Activated CD4-positive, CD25-positive, alpha-beta regulatory T cell treated with anti-CD3 and anti-CD28 coated beads, Interleukin-2, amount 50 U/mL, for 16 hours (primary cell): ENCODE measurements around the gene COG7.
"Not testable (repeated sequence)": the region's sequence is repeated elsewhere in the genome, so short reads cannot be mapped to it uniquely, and the experiment has no call there.

Experiments used
- DNase-seq: peaks from one replicate; pipeline ENCODE4 v3.0.0-alpha.2; 2020; ENCODE audit warnings: low read depth, low spot score

Gene COG7

DNA sequence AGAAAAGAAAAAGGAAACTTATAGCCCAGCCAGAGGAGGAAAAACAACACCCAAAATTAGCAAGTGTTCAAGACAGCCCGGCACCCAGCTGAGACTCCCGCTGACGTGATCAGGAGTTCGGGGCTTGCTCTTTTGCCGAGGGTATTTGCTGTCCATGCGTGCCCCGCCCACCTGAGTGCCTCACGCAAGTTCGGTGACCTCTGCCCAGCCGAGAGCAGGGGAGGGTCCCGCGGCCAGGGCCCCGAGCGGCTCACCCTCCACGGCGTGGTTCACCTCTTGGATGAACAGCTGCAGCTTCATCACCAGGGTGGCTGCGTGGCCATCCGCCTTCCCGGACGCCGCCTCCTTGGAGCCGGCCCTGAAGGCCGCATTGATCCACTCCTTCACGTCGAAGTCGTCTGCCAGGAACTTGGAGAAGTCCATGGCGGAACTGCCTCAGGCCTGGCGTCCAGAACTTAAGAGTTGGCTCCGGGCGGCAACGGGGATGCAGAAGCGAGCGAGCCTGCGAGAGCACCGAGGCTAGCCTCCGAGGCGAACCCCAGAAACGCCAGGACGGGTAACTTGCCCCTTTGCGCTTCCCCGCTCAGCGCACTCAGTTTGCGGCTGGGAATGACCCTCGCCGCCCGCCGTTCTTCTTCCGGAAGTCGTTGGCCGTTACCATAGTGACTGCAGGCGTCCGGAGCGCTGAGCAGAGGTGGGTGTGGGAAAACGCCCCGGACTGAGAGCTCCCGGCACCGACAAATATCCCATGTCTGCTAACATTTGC is at the start of gene COG7:
COG7 (minus strand) TSS at position 618 of the 766 bp plus-strand sequence; CDS start at position 423, 195 bp downstream.
- DNase-seq = peak; percentile 69

DNA sequence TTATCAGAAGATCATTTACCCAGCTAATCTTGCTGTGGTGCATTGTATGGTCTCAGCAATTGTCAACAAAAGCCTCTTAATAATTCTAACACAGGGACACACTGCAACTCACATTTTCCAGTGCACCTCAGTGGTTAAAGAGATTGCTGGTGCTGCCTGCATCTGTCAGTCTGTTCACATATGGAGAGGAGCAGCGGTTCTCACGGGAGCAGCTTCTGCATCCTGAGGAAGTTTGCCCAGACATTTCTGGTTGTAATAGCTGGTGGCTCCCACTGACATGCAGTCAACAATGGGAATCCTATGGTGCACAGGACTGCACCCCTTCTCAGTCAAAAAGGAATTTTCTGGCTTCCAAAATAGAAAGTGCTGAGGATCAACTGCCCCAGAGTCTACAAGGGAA is 49.5 kb upstream of the COG7 start:
- DNase-seq = no peak

DNA sequence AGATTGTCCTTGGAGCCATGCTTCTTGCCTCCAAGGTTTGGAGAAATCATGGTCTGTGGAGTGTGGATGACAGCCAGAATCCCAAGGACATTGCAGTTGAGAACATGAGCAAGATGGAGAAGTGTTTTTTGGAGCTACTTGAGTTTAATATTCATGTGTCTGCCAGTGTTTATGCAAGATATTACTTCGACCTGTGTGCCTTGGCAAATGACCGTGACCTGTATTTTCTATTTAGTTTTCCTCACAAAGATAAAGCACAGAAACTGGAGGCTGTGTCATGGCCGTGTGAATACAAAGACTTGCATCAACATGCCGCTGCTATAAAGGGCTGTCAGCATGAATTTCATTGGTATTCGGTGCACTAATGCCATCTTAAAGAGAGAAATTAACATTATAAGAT is 48.3 kb upstream of the COG7 start:
- DNase-seq = no peak

DNA sequence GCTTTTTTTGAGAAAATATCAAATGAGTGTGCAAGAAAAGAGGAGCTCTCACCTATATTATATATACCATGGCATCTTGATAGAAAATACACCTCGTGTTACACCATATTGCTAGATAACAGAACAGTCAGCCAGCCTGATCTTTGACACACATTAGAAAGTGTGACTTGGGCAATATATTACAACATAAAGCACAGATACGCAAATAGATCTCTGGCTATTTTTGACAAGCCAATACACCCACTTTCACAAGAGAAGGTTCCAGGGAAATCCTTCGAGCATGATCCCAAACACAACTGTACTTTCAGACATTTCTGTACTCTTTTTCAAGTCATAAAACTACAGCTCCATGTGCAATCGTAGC is 47.9 kb upstream of the COG7 start:
- no peak for DNase-seq

DNA sequence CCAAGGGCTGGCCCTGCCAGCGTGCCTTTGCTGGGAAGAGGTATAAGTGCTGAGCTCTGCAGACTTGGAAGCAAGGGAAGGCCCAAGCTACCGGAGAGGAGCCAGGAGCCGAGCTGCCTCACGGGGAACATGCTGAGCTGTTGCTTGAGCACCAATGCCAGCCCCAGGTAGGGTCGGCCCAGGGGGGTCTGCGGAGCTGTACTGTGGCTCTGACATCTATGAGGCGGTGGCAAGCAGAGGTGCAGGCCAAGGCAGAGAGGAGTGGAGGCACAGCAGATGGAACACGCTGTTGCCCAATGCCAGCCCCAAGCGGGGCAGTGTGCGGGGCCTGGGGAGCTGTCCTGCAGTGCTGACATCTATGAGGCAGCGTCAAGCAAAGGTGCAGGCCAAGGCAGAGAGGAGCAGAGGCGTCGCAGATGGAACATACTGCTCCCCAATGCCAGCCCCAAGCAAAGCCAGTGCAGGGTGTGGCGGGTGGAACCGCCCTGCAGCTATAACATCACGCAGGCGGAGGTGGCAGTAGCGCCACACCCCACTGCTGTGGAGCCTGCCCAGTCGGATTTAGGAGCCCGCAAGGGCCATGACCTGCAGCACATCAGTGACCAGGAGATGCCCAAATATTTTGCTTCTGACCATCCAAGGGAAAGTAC is 47.3 kb upstream of the COG7 start:
- no peak for DNase-seq

DNA sequence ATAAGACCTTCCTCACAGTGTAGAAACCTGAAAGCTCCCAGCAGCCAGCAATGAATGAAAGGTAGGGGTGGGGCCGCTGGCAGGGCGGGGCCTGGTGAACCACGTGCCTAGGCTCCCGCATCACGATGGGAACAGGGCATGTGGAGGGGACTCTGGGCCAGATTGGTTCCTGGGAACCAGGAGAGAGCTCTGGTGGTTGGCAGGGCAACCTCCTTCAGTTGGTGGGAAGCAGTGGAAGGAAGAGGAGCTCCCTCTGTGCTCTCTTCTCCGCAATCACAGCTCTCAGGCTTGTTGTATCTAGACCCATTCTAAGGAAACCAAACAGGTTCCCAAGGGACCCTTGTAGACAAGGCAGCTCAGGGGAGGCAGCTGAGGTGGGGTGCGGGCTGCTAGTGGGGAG is 46.8 kb upstream of the COG7 start:
- DNase-seq = no peak

DNA sequence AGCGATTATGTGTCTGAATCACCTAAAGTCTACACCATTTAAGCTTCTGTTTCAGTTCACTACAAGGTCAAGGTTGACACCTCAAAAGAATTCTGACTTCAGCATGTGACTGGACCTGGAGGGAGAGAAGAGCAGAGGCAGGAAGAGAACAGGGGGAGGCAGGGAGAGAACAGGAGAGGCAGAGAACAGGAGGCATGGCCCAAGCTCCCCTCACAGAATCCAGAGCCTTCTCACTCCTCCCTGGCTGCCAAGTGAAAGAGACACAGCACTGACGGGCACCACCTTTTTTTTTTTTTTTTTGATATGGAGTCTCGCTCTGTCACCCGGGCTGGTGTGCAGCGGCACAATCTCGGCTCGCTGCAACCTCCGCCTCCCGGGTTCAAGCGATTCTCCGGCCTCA is 45.9 kb upstream of the COG7 start:
- DNase-seq = no peak

DNA sequence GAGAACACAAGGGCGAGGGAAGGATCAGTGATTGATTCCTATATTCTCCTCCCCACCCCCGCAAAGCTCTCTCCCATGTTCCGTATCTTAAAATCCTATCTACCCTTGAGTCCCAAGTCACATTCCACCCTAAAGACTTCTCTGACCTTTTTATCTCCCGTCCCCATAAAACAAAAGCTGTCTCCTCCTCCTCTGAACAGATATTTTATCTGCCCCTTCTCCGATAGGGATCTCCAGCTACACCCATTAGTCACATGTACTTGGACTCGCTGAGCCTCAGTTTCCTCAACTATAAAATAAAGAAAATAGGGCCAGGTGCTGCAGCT is 44.5 kb upstream of the COG7 start:
- no peak for DNase-seq

DNA sequence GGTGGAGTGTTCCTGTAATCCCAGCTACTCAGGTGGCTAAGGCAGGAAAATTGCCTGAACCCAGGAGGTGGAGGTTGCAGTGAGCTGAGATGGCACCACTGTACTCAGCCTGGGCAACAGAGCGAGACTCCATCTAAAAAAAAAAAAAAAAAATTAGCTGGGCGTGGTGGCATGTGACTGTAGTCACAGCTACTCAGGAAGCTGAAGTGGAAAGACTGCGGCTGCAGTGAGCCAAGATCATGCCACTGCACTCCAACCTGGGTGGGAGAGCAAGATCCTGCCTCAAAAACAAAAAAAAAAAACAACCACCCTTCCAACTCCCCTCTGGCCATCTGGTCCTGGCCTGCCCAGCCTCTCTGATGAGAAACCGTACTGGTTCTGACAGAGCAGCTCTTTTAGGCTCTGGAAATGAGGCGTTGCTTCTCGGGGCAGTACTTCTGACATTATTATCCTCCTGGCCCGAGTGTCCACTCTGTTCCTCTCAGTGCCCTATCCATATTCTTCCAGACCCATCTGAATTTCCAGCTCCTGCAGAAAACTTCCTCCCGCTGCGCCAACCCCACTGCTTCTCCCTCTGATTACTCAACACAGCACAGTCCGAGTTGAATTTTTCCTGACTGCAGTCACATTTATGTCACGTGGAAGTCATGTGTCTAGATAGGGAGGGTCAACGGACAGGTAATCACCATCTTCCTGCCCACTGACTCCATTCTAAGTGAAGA is 44.0 kb upstream of the COG7 start:
- no peak for DNase-seq

DNA sequence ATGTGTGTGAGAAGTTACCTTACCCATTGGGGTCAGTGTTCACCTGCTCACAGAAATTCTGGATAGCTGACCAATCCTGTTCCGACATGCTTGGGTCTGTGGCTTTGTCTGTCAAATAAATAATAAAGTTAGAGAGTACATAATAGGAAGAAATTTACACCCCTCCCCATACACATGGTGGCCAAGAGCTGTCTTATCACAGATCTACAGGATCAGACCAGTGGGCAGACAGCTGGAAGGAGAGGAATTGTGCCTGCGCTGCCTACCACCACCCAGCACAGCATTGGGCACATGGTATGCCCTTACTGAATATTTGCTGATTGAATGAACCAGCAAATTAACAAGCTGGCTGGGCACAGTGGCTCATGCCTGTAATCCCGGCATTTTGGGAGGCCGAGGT is 42.7 kb upstream of the COG7 start:
- DNase-seq = no peak

DNA sequence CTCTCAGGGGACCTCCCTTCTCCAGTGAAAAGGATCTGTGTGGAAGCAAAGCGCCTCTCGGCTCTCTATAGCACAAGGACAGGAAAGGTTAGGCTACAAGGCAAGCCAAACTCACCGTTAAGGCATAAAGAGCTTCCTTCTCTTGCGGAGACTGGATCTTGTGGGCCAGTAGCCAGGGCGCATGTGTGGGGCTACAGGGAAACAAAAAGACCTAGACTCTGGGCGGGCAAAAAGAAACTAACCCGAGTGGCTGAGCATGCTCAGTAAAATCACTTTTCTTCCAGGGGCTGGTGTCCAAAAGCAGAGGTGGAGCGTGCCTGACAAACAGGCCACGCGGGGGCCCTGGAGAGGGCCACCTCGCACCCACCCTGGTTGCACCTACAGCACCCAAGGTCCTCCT is 41.2 kb upstream of the COG7 start:
- no peak for DNase-seq

DNA sequence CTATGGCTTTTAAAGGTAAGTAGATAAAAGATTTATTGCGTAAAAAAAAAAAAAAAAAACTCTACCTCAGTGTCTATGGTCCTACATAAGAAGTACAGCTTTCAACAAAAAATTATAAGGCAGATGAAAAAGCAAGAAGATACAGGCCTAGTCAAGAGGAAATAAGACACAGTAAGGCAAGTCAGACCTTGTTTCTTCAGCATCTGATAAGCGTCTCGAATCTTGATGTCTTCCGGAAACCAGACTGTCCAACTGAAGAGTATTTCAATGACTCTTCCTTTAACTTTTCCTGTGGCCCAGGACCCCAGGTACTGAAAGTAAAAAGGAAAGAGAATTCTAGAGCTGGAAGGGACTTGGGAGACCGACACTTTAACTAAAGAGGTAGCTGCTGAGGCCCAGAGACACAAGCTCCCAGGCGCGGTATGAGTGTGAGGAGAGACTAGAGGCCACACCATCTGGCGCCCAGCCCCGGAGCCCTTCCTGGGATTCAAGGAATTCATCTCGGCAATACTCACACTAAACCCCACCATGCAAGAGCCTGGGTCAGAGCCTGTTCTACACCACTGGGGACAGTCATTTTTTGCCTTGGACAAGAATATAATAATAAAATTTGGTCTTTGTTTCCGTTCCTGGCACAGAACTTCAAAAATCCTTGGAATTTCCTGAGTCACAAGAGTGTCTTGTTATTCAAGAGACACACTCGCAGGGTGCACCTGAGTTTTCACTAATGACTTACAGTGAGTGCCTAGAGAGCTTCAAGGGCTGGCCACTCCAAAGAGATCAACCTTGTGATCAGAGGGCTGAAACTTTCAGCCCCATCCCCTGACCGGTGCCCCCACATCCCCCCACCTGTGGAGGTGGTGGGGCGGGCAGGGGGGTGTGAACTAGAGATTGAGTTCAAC is 38.8 kb upstream of the COG7 start:
- no peak for DNase-seq

DNA sequence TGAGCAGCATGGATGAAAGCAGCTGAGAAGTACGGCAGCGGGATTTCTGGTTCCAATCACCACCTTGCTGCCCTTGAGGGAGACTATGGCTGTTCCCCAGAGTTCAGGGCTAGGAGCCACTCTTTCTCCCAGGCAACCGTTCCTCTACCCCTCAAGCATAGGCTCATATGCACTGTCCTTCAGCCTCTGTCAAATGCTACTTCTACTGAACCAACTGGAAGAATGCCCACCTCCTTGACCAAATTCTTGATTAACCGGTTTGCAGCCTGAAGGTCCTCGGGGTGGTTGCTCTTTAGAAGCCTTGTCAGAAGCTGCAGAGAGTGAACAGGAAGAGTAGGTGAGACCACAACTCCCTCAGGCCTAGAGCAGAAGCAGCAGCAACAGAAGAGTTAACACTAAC is 33.5 kb upstream of the COG7 start:
- no peak for DNase-seq

DNA sequence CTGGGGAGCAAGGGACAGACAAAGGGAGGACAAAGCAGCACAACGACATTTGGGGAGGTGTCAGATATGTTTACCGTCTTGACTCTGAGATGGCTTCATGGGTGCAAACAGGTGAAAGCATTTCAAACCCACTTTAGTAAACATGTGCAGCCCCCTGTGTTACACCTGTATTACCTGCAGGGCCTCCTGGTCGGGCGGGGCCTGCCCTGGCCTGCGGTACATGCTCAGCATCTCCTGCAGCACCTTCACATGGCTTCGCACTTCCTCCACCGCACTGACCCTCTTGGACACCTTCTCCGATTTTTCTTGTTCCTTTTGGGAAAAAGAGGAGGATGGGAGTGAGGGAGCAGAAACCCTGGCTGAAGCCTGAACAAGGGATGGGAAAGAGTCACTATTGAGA is 32.9 kb upstream of the COG7 start:
- no peak for DNase-seq

DNA sequence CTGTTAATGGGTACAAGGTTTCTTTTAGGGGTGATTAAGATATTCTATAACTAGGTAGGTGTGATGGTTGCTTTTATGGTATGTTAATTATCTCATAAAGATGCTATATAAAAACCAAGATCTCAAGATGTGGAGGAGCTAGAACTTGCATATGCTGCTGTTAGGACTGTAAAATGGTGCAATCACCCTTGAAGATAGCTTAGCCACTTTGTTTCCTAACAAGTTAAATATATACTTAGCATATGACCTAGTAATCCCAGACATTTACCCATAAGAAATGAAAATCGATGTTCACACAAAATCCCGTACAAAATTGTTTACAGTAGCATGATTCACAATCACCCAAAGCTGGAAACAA is 32.2 kb upstream of the COG7 start:
- no peak for DNase-seq

DNA sequence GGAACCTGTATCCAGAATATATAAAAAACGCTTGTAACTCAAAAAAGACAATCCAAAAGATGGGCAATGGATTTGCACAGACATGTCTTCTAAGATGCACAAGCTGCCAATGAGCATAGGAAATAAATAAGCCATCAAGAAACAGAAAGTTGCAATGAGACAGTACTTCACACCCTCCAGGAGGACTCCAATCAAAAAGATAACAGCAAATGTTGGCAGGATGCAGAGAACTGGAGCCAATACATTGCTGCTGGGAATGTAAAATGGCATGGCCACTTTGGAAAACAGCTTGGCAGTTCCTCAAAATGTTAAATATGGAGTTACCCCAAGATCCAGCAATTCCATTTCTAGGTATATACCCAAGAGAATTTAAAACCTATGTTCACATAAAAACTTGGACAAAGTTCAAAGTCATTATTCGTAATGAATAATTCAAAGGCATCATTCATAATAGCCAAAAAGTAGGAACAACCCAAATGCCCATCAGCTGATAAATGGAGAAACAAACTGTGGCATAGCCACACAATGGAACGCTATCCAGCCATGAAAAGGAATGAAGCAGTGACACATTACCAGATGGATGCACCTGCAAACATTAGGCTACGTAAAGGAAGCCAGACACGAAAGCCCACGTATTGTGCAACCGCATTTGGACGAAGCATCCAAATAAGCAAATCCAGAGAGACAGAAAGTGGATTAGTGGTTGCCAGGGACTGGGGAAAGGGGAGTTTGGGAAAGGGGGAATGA is 31.7 kb upstream of the COG7 start:
- DNase-seq = no peak

DNA sequence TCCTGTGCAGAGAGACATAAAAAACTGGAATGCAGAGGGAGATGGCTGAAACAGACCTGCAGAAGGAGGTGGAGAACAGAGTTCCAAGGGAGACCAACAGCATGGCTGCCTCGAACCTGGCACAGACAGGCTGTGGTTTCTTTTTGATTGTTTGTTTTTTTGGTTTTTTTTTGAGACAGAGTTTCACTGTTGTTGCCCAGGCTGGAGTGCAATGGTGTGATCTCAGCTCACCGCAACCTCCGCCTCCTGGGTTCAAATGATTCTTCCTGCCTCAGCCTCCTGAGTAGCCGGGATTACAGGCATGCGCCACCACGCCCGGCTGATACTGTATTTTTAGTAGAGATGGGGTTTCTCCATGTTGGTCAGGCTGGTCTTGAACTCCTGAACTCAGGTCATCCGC is 30.5 kb upstream of the COG7 start:
- DNase-seq = not testable (repeated sequence)

DNA sequence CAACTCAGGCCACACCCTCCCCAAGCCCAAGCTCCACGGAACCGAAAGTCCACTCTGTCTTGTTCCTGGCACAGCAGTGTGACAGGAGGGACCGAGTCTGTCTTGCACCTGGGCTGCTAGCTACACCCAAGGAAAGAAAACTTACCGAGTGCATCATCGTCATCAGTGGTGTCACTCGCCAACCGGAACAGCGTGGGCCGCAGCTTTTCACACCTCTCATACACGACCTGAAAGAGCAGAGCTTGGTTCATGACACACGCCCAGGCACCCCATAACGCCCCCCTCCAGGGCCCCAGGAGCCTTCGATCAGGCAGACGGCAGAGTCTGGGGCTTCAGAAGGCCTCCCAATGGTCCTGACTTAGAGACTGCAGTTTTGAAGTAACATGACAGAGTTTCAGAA is 29.8 kb upstream of the COG7 start:
- DNase-seq = no peak

DNA sequence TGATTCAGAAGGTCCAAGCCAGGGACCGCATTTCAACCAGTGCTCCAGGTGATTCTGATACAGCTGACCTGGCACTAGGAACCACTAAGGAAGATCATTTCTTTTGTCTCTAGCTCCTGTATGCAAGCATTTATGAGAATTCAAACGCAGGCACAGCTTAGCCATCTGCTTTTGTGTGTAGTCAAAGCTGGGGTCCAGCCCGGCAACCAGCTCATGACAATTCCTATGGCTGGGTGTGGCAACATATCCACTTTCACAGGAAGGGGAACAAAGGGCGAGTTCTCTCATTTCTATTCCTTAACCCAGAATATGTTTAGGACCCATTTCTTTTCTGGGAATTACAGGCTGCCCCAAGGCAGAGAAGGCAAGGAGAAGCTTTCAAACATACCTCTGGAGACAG is 27.3 kb upstream of the COG7 start:
- no peak for DNase-seq

DNA sequence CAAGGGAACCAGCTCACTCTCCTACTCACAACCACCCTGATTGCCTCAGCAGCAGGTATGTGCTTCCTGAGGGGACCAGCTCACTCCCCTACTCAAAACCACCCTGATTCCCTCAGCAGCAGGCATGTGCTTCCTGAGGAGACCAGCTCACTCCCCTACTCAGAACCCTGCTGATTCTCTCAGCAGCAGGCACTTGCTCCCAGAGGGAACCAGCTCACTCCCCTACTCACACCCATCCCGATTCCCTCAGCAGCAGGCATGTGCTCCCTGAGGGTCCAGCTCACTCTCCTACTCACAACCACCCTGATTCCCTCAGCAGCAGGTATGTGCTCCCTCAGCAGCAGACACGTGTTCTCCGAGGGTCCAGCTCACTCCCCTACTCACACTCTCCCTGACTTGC is 26.1 kb upstream of the COG7 start:
- no peak for DNase-seq

DNA sequence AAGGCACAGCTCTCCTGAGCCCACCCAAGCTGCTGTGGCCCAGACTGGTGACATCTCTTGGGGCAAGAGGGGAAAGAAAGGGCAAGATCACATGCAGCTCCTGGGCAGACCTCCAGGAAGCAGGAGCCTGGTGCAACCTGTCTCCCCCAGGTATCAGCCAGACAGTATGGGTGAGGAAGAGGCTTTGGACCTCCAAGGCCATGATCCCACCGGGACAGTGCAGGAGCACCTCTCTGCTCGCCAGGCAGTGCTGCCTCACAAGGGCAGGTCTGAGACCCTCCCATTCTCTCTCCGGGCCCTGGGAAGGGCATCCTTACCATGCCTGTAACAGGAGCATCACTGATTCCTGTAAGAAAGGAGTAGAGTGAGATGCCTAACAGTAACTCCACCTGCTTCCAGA is 25.6 kb upstream of the COG7 start:
- DNase-seq = no peak
